Pancreas (tissue), 10 donors: ENCODE measurements around the gene GPR15LG. TPM values are rescaled to one million over a fixed set of nuclear protein-coding genes. Genes with fewer than 3 reads are reported as not detected.

ENCODE experiments used
- ATAC-seq, 4 donors: fragments of 200-7000 bp; cut with Tn5 transposase; one replicate each; pipeline versions ENCODE4 v1.8.0 to v1.9.1; 2020; ENCODE audit warnings: mild to moderate bottlenecking in 4 of 4, moderate library complexity in 4 of 4
- DNase-seq, 6 donors: peaks; one replicate each; pipeline ENCODE4 v3.0.0-alpha.2; 2020
- FAIRE-seq: peaks from 2 replicates; lab custom pipeline; 2012; peaks lifted over from hg19 to GRCh38; lab: Jason Lieb, UNC
- H3K27ac ChIP-seq, 4 donors: fragments of 200-600 bp; sonication (generic); 1 replicate in 3 of 4; 2 replicates in 1 of 4; pipeline versions ENCODE4 v1.5.0 to v1.8.0; 2020
- H3K27me3 ChIP-seq, 4 donors: fragments of 200-600 bp; one replicate each; pipeline ENCODE4 v1.8.0; 2021
- H3K36me3 ChIP-seq, 3 donors: fragments of 200-600 bp; sonication (generic) in 1 of 3; one replicate each; pipeline versions ENCODE4 v1.5.0 to v1.8.0; 2020 to 2021
- H3K4me1 ChIP-seq, 3 donors: fragments of 200-600 bp; one replicate each; pipeline ENCODE4 v1.8.0; 2021
- H3K4me3 ChIP-seq, 4 donors: fragments of 200-600 bp; sonication (generic) in 2 of 4; one replicate each; pipeline versions ENCODE4 v1.5.0 to v1.8.0; 2020 to 2021
- H3K9me3 ChIP-seq, 4 donors: fragments of 200-600 bp; one replicate each; pipeline ENCODE4 v1.8.0; 2021
- CTCF ChIP-seq, 4 donors: fragments of 200-600 bp; sonication (generic) in 3 of 4; IDR thresholded peaks; one replicate each; pipeline versions ENCODE4 v1.5.0 to v1.8.0; 2021; ENCODE audit warnings: antibody characterized with exemption in 4 of 4
- WGBS, 2 donors: extraction: QIAGEN DNeasy Blood & Tissue Kit; methylation state at CpG; one replicate each; pipeline ENCODE4 v1.1.7; 2013; 5-methylcytosine and 5-hydroxymethylcytosine counted together
- intact Hi-C, 3 donors: fragments of 100-400 bp; cut with DNase I; formaldehyde crosslinking; loops; one replicate each; pipeline versions ENCODE4 v1.11.1 to v1.14.2; 2022
- polyA plus RNA-seq, 2 donors: library from polyadenylated mRNA; stranded (reverse); fragments of 200-250 nt; gene quantifications; one replicate each; pipeline ENCODE4 v1.2.3, GENCODE V29; 2013
- total RNA-seq, 6 donors: library from RNA; stranded (reverse); fragmentation: NEBNext Ultra II Directional in 4 of 6; extraction: Animal tissue kit (Norgen Biotek cat#: 25700) in 4 of 6; gene quantifications; one replicate each; pipeline versions ENCODE4 v1.2.1 to v1.2.4, GENCODE V29; 2021 to 2023
- donor health status: healthy with polysubstance abuse.
- donor health status: DM: no; HTN: no; CAD: no; lungs with moderate emphysema.
- donor health status: DM: no; HTN: no; CAD: no.
- donor health status: control.
- donor health status: control.
- donor health status: Bipolar disorder and iron deficiency.
- donor health status: DM: yes; HTN: yes; CAD: no.
- donor health status: DM: no; HTN: no; CAD: no.
- donor health status: DM: no; HTN: no; CAD: no.
- donor health status: DM: yes; HTN: yes; CAD: no.

Gene GPR15LG
- total and polyA plus RNA-seq, 8 donors, result 0.09 to 0.32 (median 0.23) TPM; not detected in 5

- ATAC-seq (peak in 1 of 4 donors; percentile 46), DNase-seq (no peak), FAIRE-seq (no peak)
- no peak for TF ChIP-seq CTCF (IDR thresholded peaks at IDR 0.05)
- H3K4me1 ChIP-seq, result no peaks in the 10 kb centered on the region
- no peaks in the 10 kb centered on the region for H3K27me3 ChIP-seq
- WGBS, 2 donors, result 46 to 55% methylated on average over 10 to 11 of the region's 11 CpGs
- H3K36me3 ChIP-seq, result no peaks in the 10 kb centered on the region
- H3K4me3 ChIP-seq, result no peak overlapping the region
- H3K27ac ChIP-seq, result no peak overlapping the region
- intact Hi-C loops, result no loop called here
- H3K9me3 ChIP-seq, result no peaks in the 10 kb centered on the region
Measured at GRCh38 chr10:84200537-84201243, 27.1 kb downstream of the GPR15LG start.

- H3K9me3 ChIP-seq, result no peaks in the 10 kb centered on the region
- no peak overlapping the region for H3K4me3 ChIP-seq
- ATAC-seq (no peak), DNase-seq (no peak), FAIRE-seq (no peak)
- no peaks in the 10 kb centered on the region for H3K27me3 ChIP-seq
- H3K27ac ChIP-seq, result no peak overlapping the region
- H3K4me1 ChIP-seq, result no peaks in the 10 kb centered on the region
- intact Hi-C loops, result no loop called here
- 46 to 54% methylated on average over 6 of the region's 6 CpGs for WGBS, 2 donors
- no peaks in the 10 kb centered on the region for H3K36me3 ChIP-seq
- TF ChIP-seq CTCF (IDR thresholded peaks at IDR 0.05), result no peak
Measured at GRCh38 chr10:84201244-84201606, 27.6 kb downstream of the GPR15LG start.

GRCh38 chr10:84201682-84202081 lies 28.1 kb downstream of the GPR15LG start:
- H3K27me3 ChIP-seq, result no peaks in the 10 kb centered on the region
- FAIRE-seq, result no peak
- H3K9me3 ChIP-seq, result no peaks in the 10 kb centered on the region
- H3K36me3 ChIP-seq, result no peaks in the 10 kb centered on the region
- no peak overlapping the region for H3K4me3 ChIP-seq
- WGBS, 2 donors, result 84% methylated on average over 11 of the region's 11 CpGs
- DNase-seq, result no peak
- no peak overlapping the region for H3K27ac ChIP-seq
- TF ChIP-seq CTCF (IDR thresholded peaks at IDR 0.05), result no peak
- no peak for ATAC-seq
- intact Hi-C loops, result no loop called here
- H3K4me1 ChIP-seq, result no peaks in the 10 kb centered on the region

- no peak overlapping the region for H3K4me3 ChIP-seq
- DNase-seq, result no peak
- intact Hi-C loops, result no loop called here
- no peak for ATAC-seq
- WGBS, 2 donors, result 81 to 86% methylated on average over 5 of the region's 5 CpGs
- no peak for TF ChIP-seq CTCF (IDR thresholded peaks at IDR 0.05)
- H3K27ac ChIP-seq, result no peak overlapping the region
- H3K9me3 ChIP-seq, result no peaks in the 10 kb centered on the region
- no peaks in the 10 kb centered on the region for H3K27me3 ChIP-seq
- no peaks in the 10 kb centered on the region for H3K4me1 ChIP-seq
- H3K36me3 ChIP-seq, result no peaks in the 10 kb centered on the region
- no peak for FAIRE-seq
Measured at GRCh38 chr10:84202349-84202748, 28.7 kb downstream of the GPR15LG start.

GRCh38 chr10:84204122-84204521 lies 30.5 kb downstream of the GPR15LG start:
- no peak overlapping the region for H3K4me3 ChIP-seq
- no peak for TF ChIP-seq CTCF (IDR thresholded peaks at IDR 0.05)
- H3K27me3 ChIP-seq, result no peaks in the 10 kb centered on the region
- FAIRE-seq, result no peak
- WGBS, 2 donors, result 75 to 78% methylated on average over 4 of the region's 4 CpGs
- no peak overlapping the region for H3K27ac ChIP-seq
- ATAC-seq, result no peak
- no peaks in the 10 kb centered on the region for H3K9me3 ChIP-seq
- no peaks in the 10 kb centered on the region for H3K4me1 ChIP-seq
- intact Hi-C loops, result no loop called here
- DNase-seq, result no peak
- no peaks in the 10 kb centered on the region for H3K36me3 ChIP-seq
